Mucosa of stomach (tissue), 1 donor: Measurements from ENCODE around the gene AKAP6.

Experiments used
- H3K27me3 ChIP-seq: one replicate; pipeline ENCODE4 v1.7.0; 2013; ENCODE audit warnings: mild to moderate bottlenecking, low read length; ENCODE audit not compliant: control insufficient read depth, insufficient read depth
- H3K36me3 ChIP-seq: one replicate; pipeline ENCODE4 v1.7.0; 2013; ENCODE audit warnings: low read length; ENCODE audit not compliant: control insufficient read depth, insufficient read depth
- H3K4me1 ChIP-seq: one replicate; pipeline ENCODE4 v1.7.0; 2013; ENCODE audit warnings: mild to moderate bottlenecking, low read length; ENCODE audit not compliant: control insufficient read depth, insufficient read depth
- H3K4me3 ChIP-seq: one replicate; pipeline ENCODE4 v1.7.0; 2013; ENCODE audit warnings: low read length
- H3K9ac ChIP-seq: one replicate; pipeline ENCODE4 v1.7.0; 2013; ENCODE audit warnings: mild to moderate bottlenecking, low read length, moderate library complexity
- H3K9me3 ChIP-seq: one replicate; pipeline ENCODE4 v1.7.0; 2013; ENCODE audit warnings: mild to moderate bottlenecking, low read length, moderate library complexity; ENCODE audit not compliant: control insufficient read depth
- donor health status: Pancreatic carcinoma.

Gene AKAP6

DNA sequence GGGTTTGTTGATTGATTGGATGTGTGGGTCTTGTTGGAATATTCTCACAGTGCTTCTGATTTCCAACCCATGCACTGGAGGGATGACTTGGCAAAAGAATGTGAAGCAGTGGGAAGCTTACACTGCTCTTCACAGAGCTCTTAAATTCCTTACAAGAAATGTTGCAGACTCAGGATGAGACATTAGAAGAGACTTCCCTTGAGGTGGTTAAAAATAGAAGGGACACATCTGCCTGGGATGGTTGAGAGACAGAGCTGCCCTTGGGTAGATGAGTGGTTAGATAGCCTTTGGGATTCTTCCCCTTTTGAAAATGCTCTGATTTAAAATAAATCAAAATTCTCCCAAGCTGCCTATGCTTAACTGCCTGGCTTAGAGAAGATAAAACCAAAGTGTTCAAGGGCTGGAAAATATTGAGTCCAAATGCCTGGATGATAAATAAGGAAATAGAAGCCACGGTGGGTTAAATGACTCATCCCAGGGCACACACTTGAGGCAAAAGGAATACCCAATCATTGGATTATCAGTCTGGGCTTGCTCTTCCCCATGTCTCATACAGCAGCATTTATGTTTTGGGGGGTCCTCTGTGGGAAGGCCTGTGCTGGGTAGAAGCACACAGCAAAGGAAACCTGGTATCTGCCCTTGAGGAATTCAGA lies 264.3 kb downstream of the AKAP6 start:
- H3K9me3 ChIP-seq = no peaks in the 10 kb centered on the region
- no peak overlapping the region for H3K9ac ChIP-seq
- no peaks in the 10 kb centered on the region for H3K27me3 ChIP-seq
- no peaks in the 10 kb centered on the region for H3K4me1 ChIP-seq
- H3K36me3 ChIP-seq = no peaks in the 10 kb centered on the region
- no peak overlapping the region for H3K4me3 ChIP-seq

GRCh38 chr14:32594766-32595165 lies 265.7 kb downstream of the AKAP6 start:
- Histone ChIP-seq H3K27me3 (no peaks in the 10 kb centered on the region), H3K36me3 (no peaks in the 10 kb centered on the region), H3K9ac (no peak overlapping the region), H3K9me3 (no peaks in the 10 kb centered on the region), H3K4me3 (no peak overlapping the region), H3K4me1 (no peaks in the 10 kb centered on the region)

DNA sequence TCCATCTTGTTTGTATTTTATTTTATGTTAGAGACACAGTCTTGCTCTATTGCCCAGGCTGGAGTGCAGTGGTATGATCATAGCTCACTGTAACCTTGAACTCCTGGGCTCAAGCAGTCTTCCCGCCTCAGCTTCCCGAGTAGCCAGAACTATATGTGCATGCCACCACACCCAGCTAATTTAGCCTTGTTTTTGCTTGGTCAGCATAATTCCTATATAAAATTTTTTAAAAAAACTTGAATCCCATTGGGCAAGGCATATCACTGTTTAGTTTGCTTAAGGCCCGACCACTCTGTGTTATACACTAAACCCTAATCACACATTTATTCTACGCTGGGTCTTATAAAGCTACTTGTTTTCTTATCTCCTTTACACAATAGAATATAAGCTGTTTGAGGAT lies 266.4 kb downstream of the AKAP6 start:
- no peaks in the 10 kb centered on the region for H3K9me3 ChIP-seq
- no peaks in the 10 kb centered on the region for H3K36me3 ChIP-seq
- no peak overlapping the region for H3K9ac ChIP-seq
- H3K4me1 ChIP-seq = no peaks in the 10 kb centered on the region
- no peak overlapping the region for H3K4me3 ChIP-seq
- H3K27me3 ChIP-seq = no peaks in the 10 kb centered on the region

DNA sequence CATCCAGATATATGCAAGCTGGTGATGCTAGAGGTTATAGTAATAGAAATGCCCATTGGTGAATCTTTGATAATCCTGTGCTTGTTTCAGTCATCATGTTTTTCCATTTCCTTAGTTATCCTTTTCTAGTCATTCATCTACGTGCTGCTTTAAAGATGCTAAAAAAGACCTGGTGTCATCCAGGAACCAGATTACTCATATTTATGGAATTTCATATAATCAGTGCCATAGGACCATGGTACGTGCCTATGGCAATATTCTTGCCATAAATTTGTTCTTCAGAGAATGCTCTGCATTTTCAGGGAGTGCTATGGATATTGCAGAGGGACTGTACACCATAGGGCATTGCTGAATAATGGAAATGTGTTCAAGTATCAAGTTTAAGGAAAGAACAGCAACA lies 267.3 kb downstream of the AKAP6 start:
- H3K27me3 ChIP-seq = no peaks in the 10 kb centered on the region
- H3K9me3 ChIP-seq = no peaks in the 10 kb centered on the region
- H3K36me3 ChIP-seq = no peaks in the 10 kb centered on the region
- H3K9ac ChIP-seq = no peak overlapping the region
- H3K4me3 ChIP-seq = no peak overlapping the region
- H3K4me1 ChIP-seq = no peaks in the 10 kb centered on the region

GRCh38 chr14:32597771-32598170 lies 268.7 kb downstream of the AKAP6 start:
- Histone ChIP-seq H3K4me1 (no peaks in the 10 kb centered on the region), H3K9ac (no peak overlapping the region), H3K36me3 (no peaks in the 10 kb centered on the region), H3K4me3 (no peak overlapping the region), H3K27me3 (no peaks in the 10 kb centered on the region), H3K9me3 (no peaks in the 10 kb centered on the region)

DNA sequence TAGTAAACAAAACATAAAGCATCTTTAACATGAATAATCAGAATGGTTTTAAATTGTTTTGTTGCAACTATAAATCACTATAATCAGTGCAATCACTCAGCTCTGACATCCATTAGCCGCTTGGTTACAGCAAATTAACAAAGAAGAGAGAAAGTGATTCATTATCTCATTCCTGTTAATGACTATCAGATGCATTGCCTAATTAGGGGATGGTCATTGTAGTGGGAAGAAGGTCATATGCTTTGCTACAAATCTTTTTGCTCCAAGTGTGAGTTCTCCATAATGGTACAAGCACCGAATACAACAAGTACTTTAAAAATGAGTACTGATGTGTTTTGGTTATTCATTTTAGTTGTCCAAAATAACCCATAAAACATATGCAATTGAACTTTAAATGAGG lies 272.0 kb downstream of the AKAP6 start:
- no peaks in the 10 kb centered on the region for H3K36me3 ChIP-seq
- H3K9me3 ChIP-seq = no peaks in the 10 kb centered on the region
- no peak overlapping the region for H3K9ac ChIP-seq
- no peaks in the 10 kb centered on the region for H3K27me3 ChIP-seq
- no peaks in the 10 kb centered on the region for H3K4me1 ChIP-seq
- H3K4me3 ChIP-seq = no peak overlapping the region

- Histone ChIP-seq H3K27me3 (no peaks in the 10 kb centered on the region), H3K4me1 (no peaks in the 10 kb centered on the region), H3K4me3 (no peak overlapping the region)
Measured at GRCh38 chr14:32601906-32602305, 272.8 kb downstream of the AKAP6 start.

DNA sequence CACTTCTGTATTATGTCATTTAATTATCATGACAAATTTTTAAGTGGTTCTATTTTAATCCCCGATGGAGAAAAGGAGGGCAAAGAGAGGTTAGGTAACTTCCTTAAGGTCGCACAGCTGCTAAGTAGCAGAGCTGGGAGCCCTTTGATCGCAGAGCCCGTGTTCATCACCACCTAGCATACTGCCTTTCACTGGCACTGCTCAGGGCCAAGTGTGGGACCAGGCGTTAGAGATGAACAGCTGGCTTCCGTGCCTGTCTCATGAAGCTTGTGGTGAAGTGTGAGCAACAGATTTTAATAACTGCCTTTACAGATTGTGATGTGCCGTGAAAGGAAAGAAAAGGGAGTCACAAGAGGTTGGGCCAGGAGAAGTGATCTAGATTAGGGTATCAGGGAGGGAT lies 273.6 kb downstream of the AKAP6 start:
- no peak overlapping the region for H3K4me3 ChIP-seq
- H3K36me3 ChIP-seq = no peaks in the 10 kb centered on the region
- H3K4me1 ChIP-seq = no peaks in the 10 kb centered on the region

More at GRCh38 chr14:32601906-32602305, 272.8 kb downstream of the AKAP6 start:
- Histone ChIP-seq H3K36me3 (no peaks in the 10 kb centered on the region), H3K9me3 (no peaks in the 10 kb centered on the region), H3K9ac (no peak overlapping the region)

GRCh38 chr14:32603992-32604565 lies 275.0 kb downstream of the AKAP6 start:
- no peak overlapping the region for H3K9ac ChIP-seq
- H3K4me3 ChIP-seq = no peak overlapping the region
- no peaks in the 10 kb centered on the region for H3K27me3 ChIP-seq
- H3K9me3 ChIP-seq = no peaks in the 10 kb centered on the region
- no peaks in the 10 kb centered on the region for H3K4me1 ChIP-seq
- H3K36me3 ChIP-seq = no peaks in the 10 kb centered on the region

More for the DNA sequence above, 273.6 kb downstream of the AKAP6 start:
- Histone ChIP-seq H3K9me3 (no peaks in the 10 kb centered on the region), H3K9ac (no peak overlapping the region), H3K27me3 (no peaks in the 10 kb centered on the region)

DNA sequence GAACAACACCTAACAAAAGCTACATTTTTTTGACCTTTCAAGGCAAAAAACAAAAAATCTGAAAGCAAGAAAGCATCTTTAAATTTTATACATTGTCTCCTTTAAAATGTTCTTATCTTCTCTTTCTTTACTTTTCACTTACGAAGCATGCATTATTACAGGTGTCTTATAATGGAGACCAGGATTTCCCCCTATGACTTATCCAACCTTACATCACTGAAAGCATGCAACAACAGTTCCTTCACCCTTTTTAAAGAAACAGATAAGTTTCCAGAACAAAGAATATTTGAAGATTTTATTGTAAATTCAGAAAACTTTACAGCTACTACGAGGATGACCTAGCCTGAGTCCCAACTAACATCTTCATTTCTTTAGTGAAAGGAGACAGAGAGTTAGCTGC lies 277.2 kb downstream of the AKAP6 start:
- Histone ChIP-seq H3K4me3 (no peak overlapping the region), H3K4me1 (no peaks in the 10 kb centered on the region), H3K9me3 (no peaks in the 10 kb centered on the region)

DNA sequence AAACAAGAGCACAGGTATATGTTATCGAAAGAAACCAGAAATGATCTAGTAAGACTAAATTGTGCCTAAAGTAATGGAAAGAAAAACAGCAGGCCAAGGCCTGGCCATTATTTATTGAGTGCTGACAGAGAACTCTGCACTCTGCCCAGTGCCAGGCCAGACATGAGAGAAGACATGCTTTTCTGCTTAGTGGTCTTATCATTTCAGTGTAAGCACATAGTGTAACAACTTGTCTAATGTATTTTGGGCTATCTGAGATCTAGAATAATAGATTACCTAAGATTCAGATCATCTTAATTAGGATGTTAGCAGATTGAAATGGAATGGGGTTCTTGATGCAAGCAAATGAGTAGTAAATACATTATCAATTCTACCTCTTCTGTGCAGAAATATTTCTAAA lies 278.3 kb downstream of the AKAP6 start:
- H3K36me3 ChIP-seq = no peaks in the 10 kb centered on the region
- H3K9ac ChIP-seq = no peak overlapping the region
- H3K9me3 ChIP-seq = no peaks in the 10 kb centered on the region
- H3K4me3 ChIP-seq = no peak overlapping the region
- H3K27me3 ChIP-seq = no peaks in the 10 kb centered on the region
- no peaks in the 10 kb centered on the region for H3K4me1 ChIP-seq

More for the DNA sequence above, 277.2 kb downstream of the AKAP6 start:
- Histone ChIP-seq H3K36me3 (no peaks in the 10 kb centered on the region), H3K9ac (no peak overlapping the region), H3K27me3 (no peaks in the 10 kb centered on the region)

GRCh38 chr14:32608857-32609256 lies 279.8 kb downstream of the AKAP6 start:
- no peaks in the 10 kb centered on the region for H3K36me3 ChIP-seq

More at GRCh38 chr14:32608857-32609256, 279.8 kb downstream of the AKAP6 start:
- no peak overlapping the region for H3K4me3 ChIP-seq
- no peak overlapping the region for H3K9ac ChIP-seq
- no peaks in the 10 kb centered on the region for H3K27me3 ChIP-seq
- H3K4me1 ChIP-seq = no peaks in the 10 kb centered on the region
- H3K9me3 ChIP-seq = no peaks in the 10 kb centered on the region
